Measurements from ENCODE around the gene VEZF1. TPM values are rescaled to one million over a fixed set of nuclear protein-coding genes. Genes with fewer than 3 reads are reported as not detected.

Gene VEZF1
- total and polyA plus RNA-seq, 4 donors, result 56.1 to 96.1 (median 70.7) TPM

- peaks cover 11% of the 10 kb centered on the region for H3K36me3 ChIP-seq (ENCODE audit: control insufficient read depth, insufficient read depth, low read length)
- H3K4me1 ChIP-seq (ENCODE audit: control insufficient read depth, insufficient read depth, low read length), result peaks cover 11% of the 10 kb centered on the region
- H3K4me3 ChIP-seq (ENCODE audit: low read depth, low read length), result peak within 1 kb of the TSS; percentile 97
- DNase-seq (ENCODE audit: low read depth in 4 of 6, low spot score in 6 of 6), result peak; percentile 96 to 99 (median 98)
- under 1% methylated on average over 85 of the region's 86 CpGs for WGBS (ENCODE audit: insufficient coverage)
- no peaks in the 10 kb centered on the region for H3K9me3 ChIP-seq (ENCODE audit: control insufficient read depth, insufficient read depth, low read length)
- no peaks in the 10 kb centered on the region for H3K27me3 ChIP-seq (ENCODE audit: control insufficient read depth, insufficient read depth, low read length)
- peak within 1 kb of the TSS; percentile 99 for H3K27ac ChIP-seq (ENCODE audit: low read depth, low read length)
These were observed 19.1 kb upstream of the VEZF1 start, which contains the start of gene SRSF1 for GRCh38 chr17:58006924-58007780. Gene SRSF1 (minus strand): TSS chr17:58007246. CDS start chr17:58007137, 109 bp downstream.

GRCh38 chr17:58006560-58006923 is 18.5 kb upstream of the VEZF1 start:
- H3K4me1 ChIP-seq (ENCODE audit: control insufficient read depth, insufficient read depth, low read length), result peaks cover 11% of the 10 kb centered on the region
- H3K27ac ChIP-seq (ENCODE audit: low read depth, low read length), result peak overlapping the region; percentile 99
- peak in 5 of 6 donors; percentile 71 to 96 (median 84) for DNase-seq (ENCODE audit: low read depth in 4 of 6, low spot score in 6 of 6)
- H3K27me3 ChIP-seq (ENCODE audit: control insufficient read depth, insufficient read depth, low read length), result no peaks in the 10 kb centered on the region
- no peaks in the 10 kb centered on the region for H3K9me3 ChIP-seq (ENCODE audit: control insufficient read depth, insufficient read depth, low read length)
- 0% methylated on average over 17 of the region's 20 CpGs for WGBS (ENCODE audit: insufficient coverage)
- peak overlapping the region; percentile 97 for H3K4me3 ChIP-seq (ENCODE audit: low read depth, low read length)
- H3K36me3 ChIP-seq (ENCODE audit: control insufficient read depth, insufficient read depth, low read length), result peaks cover 11% of the 10 kb centered on the region

GRCh38 chr17:58005728-58006559 is 17.9 kb upstream of the VEZF1 start:
- peak overlapping the region; percentile 99 for H3K27ac ChIP-seq (ENCODE audit: low read depth, low read length)
- peak overlapping the region; percentile 97 for H3K4me3 ChIP-seq (ENCODE audit: low read depth, low read length)
- H3K36me3 ChIP-seq (ENCODE audit: control insufficient read depth, insufficient read depth, low read length), result peaks cover 11% of the 10 kb centered on the region
- no peak for DNase-seq (ENCODE audit: low read depth in 4 of 6, low spot score in 6 of 6)
- 3% methylated on average over 30 of the region's 36 CpGs for WGBS (ENCODE audit: insufficient coverage)
- no peaks in the 10 kb centered on the region for H3K27me3 ChIP-seq (ENCODE audit: control insufficient read depth, insufficient read depth, low read length)
- no peaks in the 10 kb centered on the region for H3K9me3 ChIP-seq (ENCODE audit: control insufficient read depth, insufficient read depth, low read length)
- H3K4me1 ChIP-seq (ENCODE audit: control insufficient read depth, insufficient read depth, low read length), result peaks cover 11% of the 10 kb centered on the region

- Histone ChIP-seq H3K4me3 (ENCODE audit: low read depth, low read length) (peak overlapping the region; percentile 97), H3K36me3 (ENCODE audit: control insufficient read depth, insufficient read depth, low read length) (peaks cover 11% of the 10 kb centered on the region), H3K27me3 (ENCODE audit: control insufficient read depth, insufficient read depth, low read length) (no peaks in the 10 kb centered on the region), H3K4me1 (ENCODE audit: control insufficient read depth, insufficient read depth, low read length) (peaks cover 11% of the 10 kb centered on the region), H3K9me3 (ENCODE audit: control insufficient read depth, insufficient read depth, low read length) (no peaks in the 10 kb centered on the region), H3K27ac (ENCODE audit: low read depth, low read length) (no peak overlapping the region)
- no peak for DNase-seq (ENCODE audit: low read depth in 4 of 6, low spot score in 6 of 6)
- WGBS (ENCODE audit: insufficient coverage), result 43% methylated on average over 11 of the region's 12 CpGs
These were observed 17.1 kb upstream of the VEZF1 start for GRCh38 chr17:58005031-58005727.

- WGBS (ENCODE audit: insufficient coverage), result no CpG with 5 or more reads among the region's 3 CpGs
- no peak for DNase-seq (ENCODE audit: low read depth in 4 of 6, low spot score in 6 of 6)
- no peak overlapping the region for H3K4me3 ChIP-seq (ENCODE audit: low read depth, low read length)
- peaks cover 11% of the 10 kb centered on the region for H3K36me3 ChIP-seq (ENCODE audit: control insufficient read depth, insufficient read depth, low read length)
- H3K27ac ChIP-seq (ENCODE audit: low read depth, low read length), result no peak overlapping the region
- no peaks in the 10 kb centered on the region for H3K27me3 ChIP-seq (ENCODE audit: control insufficient read depth, insufficient read depth, low read length)
- H3K9me3 ChIP-seq (ENCODE audit: control insufficient read depth, insufficient read depth, low read length), result no peaks in the 10 kb centered on the region
- H3K4me1 ChIP-seq (ENCODE audit: control insufficient read depth, insufficient read depth, low read length), result peaks cover 11% of the 10 kb centered on the region
These were observed 16.0 kb upstream of the VEZF1 start for GRCh38 chr17:58004060-58004459.

- H3K4me3 ChIP-seq (ENCODE audit: low read depth, low read length), result no peak overlapping the region
- H3K36me3 ChIP-seq (ENCODE audit: control insufficient read depth, insufficient read depth, low read length), result peaks cover 12% of the 10 kb centered on the region
- WGBS (ENCODE audit: insufficient coverage), result no CpG with 5 or more reads among the region's 2 CpGs
- no peaks in the 10 kb centered on the region for H3K27me3 ChIP-seq (ENCODE audit: control insufficient read depth, insufficient read depth, low read length)
- no peaks in the 10 kb centered on the region for H3K9me3 ChIP-seq (ENCODE audit: control insufficient read depth, insufficient read depth, low read length)
- H3K27ac ChIP-seq (ENCODE audit: low read depth, low read length), result no peak overlapping the region
- peaks cover 7% of the 10 kb centered on the region for H3K4me1 ChIP-seq (ENCODE audit: control insufficient read depth, insufficient read depth, low read length)
- no peak for DNase-seq (ENCODE audit: low read depth in 4 of 6, low spot score in 6 of 6)
These were observed 14.9 kb upstream of the VEZF1 start for GRCh38 chr17:58002973-58003372.

GRCh38 chr17:58002154-58002948 is 14.3 kb upstream of the VEZF1 start:
- Histone ChIP-seq H3K4me3 (ENCODE audit: low read depth, low read length) (no peak overlapping the region), H3K36me3 (ENCODE audit: control insufficient read depth, insufficient read depth, low read length) (peaks cover 15% of the 10 kb centered on the region), H3K4me1 (ENCODE audit: control insufficient read depth, insufficient read depth, low read length) (peaks cover 4% of the 10 kb centered on the region), H3K27ac (ENCODE audit: low read depth, low read length) (no peak overlapping the region), H3K27me3 (ENCODE audit: control insufficient read depth, insufficient read depth, low read length) (no peaks in the 10 kb centered on the region), H3K9me3 (ENCODE audit: control insufficient read depth, insufficient read depth, low read length) (no peaks in the 10 kb centered on the region)
- WGBS (ENCODE audit: insufficient coverage), result 65% methylated on average over 2 of the region's 4 CpGs
- DNase-seq (ENCODE audit: low read depth in 4 of 6, low spot score in 6 of 6), result no peak

GRCh38 chr17:58001461-58002124 is 13.5 kb upstream of the VEZF1 start:
- Histone ChIP-seq H3K4me1 (ENCODE audit: control insufficient read depth, insufficient read depth, low read length) (peaks cover 4% of the 10 kb centered on the region), H3K27ac (ENCODE audit: low read depth, low read length) (no peak overlapping the region)

More at GRCh38 chr17:58001461-58002124, 13.5 kb upstream of the VEZF1 start:
- H3K4me3 ChIP-seq (ENCODE audit: low read depth, low read length), result no peak overlapping the region
- H3K9me3 ChIP-seq (ENCODE audit: control insufficient read depth, insufficient read depth, low read length), result no peaks in the 10 kb centered on the region
- H3K36me3 ChIP-seq (ENCODE audit: control insufficient read depth, insufficient read depth, low read length), result peaks cover 15% of the 10 kb centered on the region
- no peaks in the 10 kb centered on the region for H3K27me3 ChIP-seq (ENCODE audit: control insufficient read depth, insufficient read depth, low read length)
- DNase-seq (ENCODE audit: low read depth in 4 of 6, low spot score in 6 of 6), result no peak
- WGBS (ENCODE audit: insufficient coverage), result 50% methylated on average over 1 of the region's 1 CpG

All from spinal cord (tissue), 10 donors.